Skin of body (tissue), 2 donors: Measurements from ENCODE around the gene BLOC1S2. TPM values are rescaled to one million over a fixed set of nuclear protein-coding genes. Genes with fewer than 3 reads are reported as not detected.
"Not testable (repeated sequence)": the region's sequence is repeated elsewhere in the genome, so short reads cannot be mapped to it uniquely, and the experiment has no call there.

Experiments
- DNase-seq: peaks from one replicate; lab custom pipeline; 2025; lab: John Stamatoyannopoulos, UW
- total RNA-seq: library from RNA; depleted of rRNA; stranded (reverse); fragments of >200 nt; gene quantifications from one replicate; pipeline ENCODE4 v1.2.3, GENCODE V29; 2014

BLOC1S2 gene
- 32.4 TPM for total RNA-seq

- peak; percentile 55 for DNase-seq
Observed at GRCh38 chr10:100286051-100287033, at the start of gene BLOC1S2. Gene BLOC1S2, minus strand, starts transcription at chr10:100286680. Its CDS starts 21 bp downstream, at chr10:100286659.

- no peak for DNase-seq
Observed at GRCh38 chr10:100334762-100335161, 48.3 kb upstream of the BLOC1S2 start.

- no peak for DNase-seq
Observed at GRCh38 chr10:100333661-100334440, 47.4 kb upstream of the BLOC1S2 start.

GRCh38 chr10:100333106-100333505, 46.6 kb upstream of the BLOC1S2 start:
- DNase-seq, result no peak

- no peak for DNase-seq
Observed at GRCh38 chr10:100330079-100330478, 43.6 kb upstream of the BLOC1S2 start, which contains the start of gene PKD2L1. Gene PKD2L1, minus strand, starts transcription at chr10:100330228. Its CDS starts 125 bp downstream, at chr10:100330103.

- DNase-seq, result no peak
Observed at GRCh38 chr10:100328198-100328597, 41.7 kb upstream of the BLOC1S2 start.

- no peak for DNase-seq
Observed at GRCh38 chr10:100327718-100328009, 41.2 kb upstream of the BLOC1S2 start.

- no peak for DNase-seq
Observed at GRCh38 chr10:100327007-100327717, 40.7 kb upstream of the BLOC1S2 start.

- DNase-seq, result no peak
Observed at GRCh38 chr10:100325158-100325557, 38.7 kb upstream of the BLOC1S2 start.

GRCh38 chr10:100319707-100320402, 33.4 kb upstream of the BLOC1S2 start:
- DNase-seq, result no peak

- no peak for DNase-seq
Observed at GRCh38 chr10:100318207-100318606, 31.7 kb upstream of the BLOC1S2 start.

- DNase-seq, result no peak
Observed at GRCh38 chr10:100315615-100316014, 29.1 kb upstream of the BLOC1S2 start.

GRCh38 chr10:100311298-100311697, 24.8 kb upstream of the BLOC1S2 start:
- no peak for DNase-seq

GRCh38 chr10:100307684-100308083, 21.2 kb upstream of the BLOC1S2 start:
- DNase-seq, result no peak

GRCh38 chr10:100306861-100307260, 20.4 kb upstream of the BLOC1S2 start:
- no peak for DNase-seq

GRCh38 chr10:100304414-100304813, 17.9 kb upstream of the BLOC1S2 start:
- no peak for DNase-seq

- no peak for DNase-seq
Observed at GRCh38 chr10:100303724-100304319, 17.3 kb upstream of the BLOC1S2 start.

- not testable (repeated sequence) for DNase-seq
Observed at GRCh38 chr10:100301123-100301522, 14.6 kb upstream of the BLOC1S2 start.

- DNase-seq, result no peak
Observed at GRCh38 chr10:100297242-100297641, 10.8 kb upstream of the BLOC1S2 start.

GRCh38 chr10:100293066-100293465, 6.6 kb upstream of the BLOC1S2 start:
- no peak for DNase-seq

- DNase-seq, result not testable (repeated sequence)
Observed at GRCh38 chr10:100292300-100292699, 5.8 kb upstream of the BLOC1S2 start.
